ENCODE data around the gene NQO2.

GRCh38 chr6:2990248-2990931, 9.3 kb upstream of the NQO2 start:
- TF ChIP-seq CTCF (conservative IDR thresholded peaks at IDR 0.05; ENCODE audit: low read depth, low read length): no peak
- TF ChIP-seq EZH2phosphoT487 (IDR thresholded peaks at IDR 0.05; ENCODE audit: borderline replicate concordance, low read length): no peak

Data from PC-3 (cell line).